Stimulated activated CD4-positive, alpha-beta T cell treated with anti-CD3 and anti-CD28 coated beads, TNF-alpha, amount 100 ng/mL, for 1 hour (primary cell): ENCODE results near the gene FNTB.

Experiments
- DNase-seq, 3 donors: peaks; one replicate each; pipeline ENCODE4 v3.0.0-alpha.2; 2020; ENCODE audit warnings: low read depth in 3 of 3, low spot score in 1 of 3

FNTB gene

DNA sequence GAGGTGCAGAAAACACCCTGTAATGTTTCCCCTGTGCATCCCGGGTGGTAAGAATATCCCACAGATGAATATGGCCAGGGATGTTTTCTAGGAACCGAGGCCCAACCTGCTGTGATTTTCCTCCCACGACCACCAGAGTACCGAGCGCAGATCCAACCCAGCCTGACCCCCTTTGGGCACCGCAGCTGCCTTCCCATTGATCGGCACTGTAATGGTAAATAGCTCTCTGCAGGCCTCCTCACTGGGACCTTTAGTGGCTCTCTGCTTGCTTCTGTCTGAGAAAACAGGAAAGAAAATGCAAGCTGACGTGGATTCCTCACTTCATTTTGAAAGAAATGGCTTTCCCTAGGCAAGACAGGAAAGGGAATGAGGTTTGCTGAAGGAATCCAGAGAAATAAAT, 12.1 kb upstream of the FNTB start:
- no peak for DNase-seq

GRCh38 chr14:64979336-64980074, 7.2 kb upstream of the FNTB start:
- DNase-seq, result no peak

GRCh38 chr14:64983439-64984310, 3.0 kb upstream of the FNTB start:
- DNase-seq, result no peak

GRCh38 chr14:64987438-64987767, 708 bp downstream of the FNTB start:
- no peak for DNase-seq

- DNase-seq, result no peak
These were observed 3.6 kb downstream of the FNTB start for GRCh38 chr14:64990296-64990695.

GRCh38 chr14:64990939-64991338, 4.2 kb downstream of the FNTB start:
- no peak for DNase-seq

- no peak for DNase-seq
These were observed 5.7 kb downstream of the FNTB start for GRCh38 chr14:64992328-64992885.

DNA sequence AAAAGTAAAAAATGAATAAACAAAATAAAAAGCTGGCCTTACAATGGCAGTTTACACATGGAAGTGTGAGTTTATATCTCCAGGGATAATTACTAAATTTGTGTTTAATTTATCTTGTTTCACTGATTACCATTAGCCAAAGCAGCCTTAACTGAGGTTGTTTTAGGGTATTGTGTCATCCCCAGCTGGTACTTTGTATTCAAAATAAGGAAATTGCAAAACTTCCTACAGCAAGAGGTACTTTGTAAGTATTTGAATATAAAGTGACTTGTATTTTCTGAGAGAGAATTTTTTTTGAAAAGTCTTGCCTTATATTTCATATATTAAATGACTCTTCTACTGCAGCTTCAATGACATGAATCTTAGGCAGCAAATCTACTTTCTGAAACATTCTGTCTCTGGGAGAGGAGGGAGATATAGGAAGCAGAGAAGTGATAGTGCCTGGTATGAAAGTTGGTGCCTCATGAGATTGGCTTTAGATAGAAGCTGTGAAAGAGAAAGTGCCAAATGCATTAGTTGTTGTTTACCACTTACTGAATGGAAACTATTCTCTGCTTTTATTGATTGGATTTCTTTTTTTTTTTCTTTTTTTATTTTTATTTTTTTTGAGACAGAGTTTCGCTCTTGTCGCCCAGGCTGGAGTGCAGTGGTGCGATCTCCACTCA, 6.7 kb downstream of the FNTB start:
- DNase-seq, result no peak

DNA sequence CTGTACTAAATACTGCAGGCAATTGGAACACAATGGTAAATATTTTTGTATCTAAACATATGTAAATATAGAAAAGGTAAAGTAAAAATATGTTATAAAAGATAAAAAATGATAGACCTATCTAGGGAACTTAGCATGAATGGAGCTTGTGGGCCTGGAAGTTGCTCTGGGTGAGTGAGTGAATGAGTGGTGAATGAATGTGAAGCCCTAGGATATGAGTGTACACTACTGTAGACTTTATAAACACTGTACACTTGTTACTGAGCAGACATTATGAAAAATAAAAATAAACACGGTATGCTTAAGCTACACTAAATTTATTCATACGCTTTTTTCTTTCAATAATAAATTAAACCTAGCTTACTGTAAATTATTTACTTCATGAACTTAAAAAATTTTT, 7.8 kb downstream of the FNTB start:
- DNase-seq, result no peak

DNA sequence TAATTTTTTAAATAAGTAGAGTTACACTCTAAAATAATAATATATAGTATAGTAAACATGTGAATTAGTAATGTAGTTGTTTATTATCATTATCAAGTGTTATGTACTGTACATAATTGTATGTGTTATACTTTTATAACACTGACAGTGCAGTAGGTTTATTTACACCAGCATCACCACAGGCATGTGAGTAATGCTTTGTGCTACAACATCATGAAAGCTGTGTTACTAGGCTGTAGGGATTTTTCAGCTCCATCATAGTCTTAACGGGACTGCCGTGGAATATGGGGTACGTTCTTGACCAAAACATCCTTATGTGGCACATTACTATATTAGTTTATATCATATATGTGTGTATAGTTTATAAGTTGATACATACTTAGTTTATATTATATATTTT, 8.6 kb downstream of the FNTB start:
- DNase-seq, result no peak

GRCh38 chr14:64997108-64997794, 10.6 kb downstream of the FNTB start:
- DNase-seq, result no peak

DNA sequence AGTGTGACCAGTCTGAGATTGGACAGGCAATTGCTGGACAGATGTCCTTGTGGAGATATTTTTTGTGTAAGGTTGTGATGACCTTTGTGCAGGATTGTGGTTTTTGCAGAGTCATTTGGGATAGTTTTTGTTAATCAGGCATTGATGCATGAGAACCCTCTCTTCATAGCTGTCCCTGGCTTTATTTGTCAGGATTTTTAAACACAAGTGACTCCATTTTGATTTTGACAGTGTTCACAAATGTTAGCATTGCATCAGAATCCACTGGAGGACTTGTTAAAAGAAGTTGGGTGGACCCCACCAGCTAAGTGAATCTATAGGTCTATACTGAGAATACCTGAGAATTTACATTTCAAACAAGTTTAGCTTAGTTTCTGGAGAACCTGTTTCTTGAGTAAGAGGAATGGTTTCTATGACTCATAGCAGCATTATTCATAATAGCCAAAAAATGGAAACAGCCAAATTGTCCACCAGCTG, 11.8 kb downstream of the FNTB start:
- DNase-seq, result no peak

- no peak for DNase-seq
These were observed 14.3 kb downstream of the FNTB start for GRCh38 chr14:65000898-65001591.

GRCh38 chr14:65001723-65002122, 15.0 kb downstream of the FNTB start:
- DNase-seq, result no peak

- DNase-seq, result no peak
These were observed 16.0 kb downstream of the FNTB start for GRCh38 chr14:65002586-65003210.

DNA sequence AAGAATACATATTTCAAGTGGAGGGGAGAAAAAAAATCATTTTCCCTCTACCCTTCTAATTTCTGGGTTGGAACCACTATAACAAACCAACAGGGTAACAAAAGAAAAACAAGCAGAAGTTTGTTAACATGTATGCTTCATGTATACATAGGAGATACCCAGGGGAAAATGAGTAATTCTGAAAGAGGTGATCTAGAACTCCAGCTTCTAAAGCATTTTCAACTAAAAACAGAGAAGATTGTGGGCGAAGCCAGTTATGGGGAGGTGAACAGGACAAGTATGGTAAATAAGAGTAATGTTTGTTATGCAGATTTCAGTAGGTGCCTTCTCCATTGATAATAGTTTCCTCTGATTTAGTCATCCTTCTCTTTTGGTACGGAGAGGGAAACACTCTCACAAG, 16.7 kb downstream of the FNTB start:
- DNase-seq, result no peak

GRCh38 chr14:65006261-65006721, 19.6 kb downstream of the FNTB start:
- DNase-seq, result no peak

DNA sequence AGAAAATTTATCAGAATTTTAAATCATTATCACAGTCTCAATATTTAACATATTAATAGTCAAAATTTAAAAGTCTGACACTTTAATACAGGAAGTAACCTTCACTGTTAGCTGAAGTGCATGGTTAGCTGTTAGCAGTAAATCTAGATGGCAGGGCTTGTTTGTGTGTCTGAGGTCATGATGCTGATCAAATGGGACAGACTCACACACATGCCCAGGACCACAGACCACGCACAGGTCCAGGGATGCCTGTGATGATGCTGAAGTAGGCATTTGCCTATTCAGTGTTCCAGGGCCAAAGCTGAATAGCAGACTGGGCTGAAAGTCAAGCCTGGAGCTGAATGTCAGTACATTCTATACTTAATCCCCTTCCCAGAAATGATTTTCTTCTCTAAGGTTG, 20.5 kb downstream of the FNTB start:
- DNase-seq, result no peak

DNA sequence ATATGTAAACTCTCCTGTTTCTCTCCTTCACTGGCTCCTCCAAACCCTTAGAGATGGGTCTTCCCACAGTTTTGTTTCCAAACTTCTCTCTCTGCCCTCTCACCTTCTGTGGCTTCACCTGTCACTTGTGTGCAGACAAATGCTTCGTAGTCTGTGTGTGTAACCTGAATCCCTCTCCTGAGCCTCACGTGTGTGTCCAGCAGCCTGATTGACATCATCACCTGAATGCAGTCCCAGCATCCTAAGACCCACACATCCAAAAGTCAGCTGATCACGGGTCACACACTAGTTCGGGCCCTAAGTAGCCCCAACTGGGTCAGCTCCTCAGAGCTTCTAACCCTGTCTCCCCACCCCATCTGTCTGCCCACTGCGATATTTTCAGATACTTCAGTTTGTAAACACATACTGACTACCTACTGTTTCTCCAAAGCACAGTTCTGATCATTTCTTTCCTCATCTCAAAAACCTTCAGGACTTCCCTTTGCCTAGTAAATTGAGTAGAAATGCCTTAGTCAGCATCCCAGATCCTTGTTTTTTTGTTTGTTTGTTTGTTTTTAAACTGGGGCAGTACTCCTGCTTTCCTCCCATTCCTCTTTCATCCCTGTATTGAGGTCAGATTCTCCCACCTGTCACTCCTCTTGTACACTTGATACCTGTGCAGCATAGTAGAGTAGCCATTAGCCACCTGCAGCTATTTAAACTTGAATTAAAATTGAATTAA, 23.7 kb downstream of the FNTB start:
- no peak for DNase-seq
